Mucosa of rectum (tissue), 2 donors: ENCODE measurements around the gene PTPN3.

Experiments used
- H3K27ac ChIP-seq, 2 donors: one replicate each; pipeline ENCODE4 v1.7.0; 2013; ENCODE audit warnings: inconsistent platforms in 2 of 2, low read depth in 2 of 2, low read length in 2 of 2
- H3K27me3 ChIP-seq, 2 donors: one replicate each; pipeline ENCODE4 v1.7.0; 2013; ENCODE audit warnings: low read length in 2 of 2; ENCODE audit not compliant: control insufficient read depth in 2 of 2, insufficient read depth in 2 of 2
- H3K36me3 ChIP-seq, 2 donors: one replicate each; pipeline ENCODE4 v1.7.0; 2013; ENCODE audit warnings: low read length in 2 of 2; ENCODE audit not compliant: control insufficient read depth in 2 of 2, insufficient read depth in 2 of 2
- H3K4me1 ChIP-seq, 2 donors: one replicate each; pipeline ENCODE4 v1.7.0; 2013; ENCODE audit warnings: low read length in 2 of 2, mild to moderate bottlenecking in 1 of 2; ENCODE audit not compliant: control insufficient read depth in 2 of 2, insufficient read depth in 2 of 2
- H3K4me3 ChIP-seq, 2 donors: one replicate each; pipeline ENCODE4 v1.7.0; 2013; ENCODE audit warnings: low read length in 2 of 2
- H3K9ac ChIP-seq, 2 donors: one replicate each; pipeline ENCODE4 v1.7.0; 2013; ENCODE audit warnings: low read length in 2 of 2, low read depth in 1 of 2, mild to moderate bottlenecking in 1 of 2
- H3K9me3 ChIP-seq, 2 donors: one replicate each; pipeline ENCODE4 v1.7.0; 2013; ENCODE audit warnings: low read length in 2 of 2; ENCODE audit not compliant: control insufficient read depth in 2 of 2
- donor health status: healthy.
- donor health status: Normal muscosa, but diverticular disease.

PTPN3 gene

DNA sequence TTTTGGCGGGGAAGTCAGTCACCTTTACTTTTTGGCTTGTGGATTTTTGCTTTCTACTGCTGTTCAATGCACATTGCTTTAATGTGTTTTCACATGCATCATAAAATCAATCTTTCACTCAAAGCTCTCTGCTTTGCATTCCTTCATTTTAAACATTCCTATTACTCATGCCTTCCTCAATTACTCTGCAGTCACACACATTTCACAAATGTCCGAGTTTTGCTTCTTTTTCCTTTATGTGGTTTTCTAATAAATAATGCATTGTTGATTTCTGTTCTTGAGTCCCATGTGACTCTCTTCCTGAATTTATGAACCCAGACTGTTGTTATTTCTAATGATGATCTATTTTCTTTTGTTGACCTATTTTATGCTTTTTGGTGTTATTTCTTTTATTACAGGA, 95.0 kb downstream of the PTPN3 start:
- Histone ChIP-seq H3K9me3 (no peaks in the 10 kb centered on the region), H3K9ac (no peak overlapping the region), H3K27ac (no peak overlapping the region), H3K36me3 (peaks cover 47 to 52% of the 10 kb centered on the region in 2 donors), H3K27me3 (no peaks in the 10 kb centered on the region), H3K4me3 (no peak overlapping the region), H3K4me1 (no peaks in the 10 kb centered on the region)

DNA sequence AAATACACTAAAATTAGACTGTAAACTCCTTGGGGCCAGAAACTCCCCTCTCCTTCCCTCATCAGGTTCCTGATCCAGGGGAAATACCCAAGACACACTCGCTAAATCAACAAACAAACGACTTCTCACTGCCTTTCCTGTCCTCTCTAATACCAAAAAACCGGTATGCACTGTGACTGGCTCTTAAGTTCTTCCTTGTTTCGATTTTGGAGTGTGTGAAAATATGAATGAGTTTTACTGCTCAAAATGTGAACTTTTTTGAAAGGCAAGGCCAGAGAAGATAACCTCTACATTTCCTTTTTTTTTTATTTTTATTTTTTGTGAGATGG, 96.2 kb downstream of the PTPN3 start:
- no peaks in the 10 kb centered on the region for H3K9me3 ChIP-seq
- H3K4me3 ChIP-seq = no peak overlapping the region
- H3K27ac ChIP-seq = no peak overlapping the region
- H3K9ac ChIP-seq = no peak overlapping the region
- H3K27me3 ChIP-seq = no peaks in the 10 kb centered on the region
- H3K36me3 ChIP-seq = peaks cover 44 to 50% of the 10 kb centered on the region in 2 donors
- H3K4me1 ChIP-seq = no peaks in the 10 kb centered on the region

DNA sequence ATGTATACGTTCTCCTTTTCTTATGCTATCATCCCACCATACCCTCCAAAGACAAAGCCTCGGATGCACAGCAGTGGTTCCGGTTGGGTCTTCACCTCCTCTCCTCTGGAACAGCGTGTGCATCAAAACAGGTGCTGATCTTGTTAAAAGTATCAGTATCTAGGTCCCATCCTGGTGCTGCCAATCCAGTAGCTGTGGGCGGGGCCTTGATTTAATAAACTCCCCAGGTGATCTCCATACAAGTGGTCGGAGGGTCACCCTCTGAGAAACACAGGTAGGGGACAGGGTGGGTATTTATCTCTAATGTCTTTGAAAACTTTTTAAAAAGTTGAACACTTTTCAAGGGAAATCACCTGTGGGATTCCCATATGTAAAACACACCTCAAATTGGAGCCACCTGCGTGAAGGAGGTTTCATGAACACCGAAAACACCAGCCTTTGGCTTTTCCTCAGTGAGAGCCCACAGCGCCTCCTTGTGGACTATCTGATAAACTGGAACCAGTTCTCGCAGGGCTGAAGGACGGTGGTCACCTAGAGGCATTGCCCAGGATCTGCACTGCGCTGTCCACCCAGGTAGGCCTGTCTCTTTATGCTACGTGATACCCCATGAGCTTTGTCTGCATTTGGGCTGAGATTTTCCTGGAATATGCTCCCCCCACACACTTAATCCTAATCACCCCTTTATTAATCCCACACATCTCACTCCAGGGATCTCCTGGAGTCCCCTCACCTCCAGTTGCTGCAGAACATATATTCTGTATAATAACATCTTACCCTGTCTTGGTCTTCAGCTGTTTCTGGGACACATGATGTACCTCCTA, 96.7 kb downstream of the PTPN3 start:
- no peak overlapping the region for H3K9ac ChIP-seq
- no peaks in the 10 kb centered on the region for H3K9me3 ChIP-seq
- peaks cover 39 to 45% of the 10 kb centered on the region in 2 donors for H3K36me3 ChIP-seq
- no peak overlapping the region for H3K4me3 ChIP-seq
- no peaks in the 10 kb centered on the region for H3K27me3 ChIP-seq
- no peaks in the 10 kb centered on the region for H3K4me1 ChIP-seq
- no peak overlapping the region for H3K27ac ChIP-seq

DNA sequence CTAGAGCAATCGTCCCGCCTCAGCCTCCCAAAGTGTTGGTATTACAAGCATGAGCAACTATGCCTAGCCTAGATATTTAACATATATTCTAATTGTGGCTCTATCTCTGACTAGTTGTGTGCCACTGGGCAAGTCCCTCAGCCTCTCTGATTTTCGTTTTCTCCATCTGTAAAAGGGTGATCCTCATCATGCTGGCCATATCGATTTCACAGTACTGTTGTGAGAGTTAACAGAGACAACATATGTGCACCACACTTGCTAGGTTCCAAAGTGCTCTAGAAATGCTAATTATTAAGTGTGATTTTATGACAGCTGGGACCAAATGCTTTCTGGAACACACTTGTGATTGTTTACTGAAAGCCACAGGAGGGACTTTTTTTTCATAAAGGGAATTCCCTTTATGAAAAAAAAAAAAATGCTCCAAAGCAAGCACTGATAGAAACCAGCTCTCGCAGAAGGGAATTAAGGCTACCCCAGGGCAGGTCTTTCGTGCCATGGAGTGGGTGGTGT, 98.8 kb downstream of the PTPN3 start:
- Histone ChIP-seq H3K27ac (no peak overlapping the region), H3K27me3 (no peaks in the 10 kb centered on the region), H3K9me3 (no peaks in the 10 kb centered on the region), H3K4me1 (no peaks in the 10 kb centered on the region), H3K4me3 (no peak overlapping the region), H3K36me3 (peaks cover 28 to 30% of the 10 kb centered on the region in 2 donors), H3K9ac (no peak overlapping the region)

DNA sequence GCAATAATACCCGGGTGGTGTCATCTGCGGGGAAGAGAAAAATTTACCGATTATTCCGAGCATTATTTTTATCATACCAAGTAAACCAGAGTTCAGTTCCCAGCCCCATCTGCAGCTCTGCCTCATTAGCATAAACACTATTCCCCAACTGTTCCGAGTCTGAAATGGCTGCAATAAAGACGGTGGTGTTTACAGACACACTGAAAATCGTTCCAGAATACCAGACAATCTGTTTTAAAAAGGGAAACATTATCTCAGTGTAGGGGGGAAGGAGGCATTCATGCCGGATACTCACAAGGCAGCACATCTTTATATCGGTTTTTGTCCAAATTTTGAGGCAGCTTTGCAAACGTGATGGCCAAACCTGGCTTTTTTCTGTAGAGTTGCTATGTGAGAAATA, 106.9 kb downstream of the PTPN3 start:
- Histone ChIP-seq H3K4me3 (no peak overlapping the region), H3K27ac (no peak overlapping the region), H3K27me3 (no peaks in the 10 kb centered on the region), H3K4me1 (no peaks in the 10 kb centered on the region), H3K9me3 (no peaks in the 10 kb centered on the region), H3K36me3 (peaks cover 41 to 48% of the 10 kb centered on the region in 2 donors), H3K9ac (no peak overlapping the region)

DNA sequence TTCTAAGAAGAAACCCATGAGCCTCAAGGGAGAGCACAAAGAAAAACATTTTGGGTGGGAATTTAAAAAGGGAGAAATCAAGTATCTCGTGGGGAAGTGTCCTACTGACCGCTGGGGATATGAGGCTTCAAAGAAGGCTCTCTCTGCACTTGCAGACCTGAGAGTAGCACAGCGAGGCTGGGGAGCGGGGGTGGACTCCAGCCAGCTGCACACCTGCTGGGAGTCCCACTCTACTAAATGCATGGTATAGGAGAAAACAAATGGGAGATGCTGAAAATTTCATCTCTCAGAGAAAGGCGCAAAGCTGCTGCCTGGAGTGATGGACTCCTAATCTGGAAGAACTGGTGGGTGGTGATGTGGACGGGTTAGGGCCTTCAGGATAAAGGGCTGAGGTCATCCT, 110.3 kb downstream of the PTPN3 start:
- H3K36me3 ChIP-seq = peaks cover 71% of the 10 kb centered on the region in 2 donors
- H3K4me3 ChIP-seq = no peak overlapping the region
- H3K9me3 ChIP-seq = no peaks in the 10 kb centered on the region
- H3K27ac ChIP-seq = no peak overlapping the region
- no peaks in the 10 kb centered on the region for H3K27me3 ChIP-seq
- H3K9ac ChIP-seq = no peak overlapping the region
- H3K4me1 ChIP-seq = no peaks in the 10 kb centered on the region

DNA sequence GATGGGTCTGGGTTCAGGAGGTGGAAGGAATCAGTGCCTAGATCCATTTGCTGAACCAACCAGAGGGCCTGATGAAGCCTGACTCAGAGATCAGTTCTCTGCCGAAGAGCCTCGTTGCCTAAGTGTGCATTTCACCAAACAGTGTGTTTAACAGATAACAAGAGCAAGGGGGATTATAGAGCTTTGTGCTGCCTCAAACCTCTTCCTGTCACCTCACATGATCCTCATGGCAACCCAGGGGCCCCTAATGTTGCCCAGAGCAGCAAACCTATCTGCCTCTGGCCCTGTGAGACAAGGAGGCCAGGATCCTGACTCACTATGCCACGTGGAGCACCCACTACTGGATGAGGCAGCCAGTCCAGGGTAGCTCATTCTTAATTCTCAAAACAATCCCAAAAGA, 110.9 kb downstream of the PTPN3 start:
- Histone ChIP-seq H3K9me3 (no peaks in the 10 kb centered on the region), H3K27me3 (no peaks in the 10 kb centered on the region), H3K36me3 (peaks cover 76 to 77% of the 10 kb centered on the region in 2 donors), H3K4me3 (no peak overlapping the region), H3K27ac (no peak overlapping the region), H3K9ac (no peak overlapping the region), H3K4me1 (no peaks in the 10 kb centered on the region)

DNA sequence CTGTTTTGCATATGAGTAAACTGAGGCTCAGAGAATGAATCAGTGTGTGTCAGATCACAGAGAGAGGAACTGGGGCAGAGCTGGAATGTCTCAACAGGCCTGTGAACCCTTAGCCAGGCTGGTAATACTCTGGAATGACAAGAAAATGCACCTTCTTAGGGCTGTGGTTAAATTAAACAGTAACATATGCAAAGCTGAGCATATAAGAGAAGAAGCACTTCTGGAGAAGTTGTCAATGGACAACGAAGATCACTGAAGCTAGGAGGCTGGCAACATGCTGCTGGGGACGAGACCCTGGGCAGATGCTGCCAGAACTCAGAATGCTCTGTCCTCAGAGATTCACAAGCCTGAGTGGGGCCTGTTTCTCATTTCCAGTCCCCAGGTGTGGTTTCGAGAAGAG, 112.6 kb downstream of the PTPN3 start:
- Histone ChIP-seq H3K27me3 (no peaks in the 10 kb centered on the region), H3K4me3 (no peak overlapping the region), H3K9ac (no peak overlapping the region), H3K9me3 (no peaks in the 10 kb centered on the region), H3K27ac (no peak overlapping the region), H3K36me3 (peaks cover 78 to 84% of the 10 kb centered on the region in 2 donors), H3K4me1 (no peaks in the 10 kb centered on the region)

DNA sequence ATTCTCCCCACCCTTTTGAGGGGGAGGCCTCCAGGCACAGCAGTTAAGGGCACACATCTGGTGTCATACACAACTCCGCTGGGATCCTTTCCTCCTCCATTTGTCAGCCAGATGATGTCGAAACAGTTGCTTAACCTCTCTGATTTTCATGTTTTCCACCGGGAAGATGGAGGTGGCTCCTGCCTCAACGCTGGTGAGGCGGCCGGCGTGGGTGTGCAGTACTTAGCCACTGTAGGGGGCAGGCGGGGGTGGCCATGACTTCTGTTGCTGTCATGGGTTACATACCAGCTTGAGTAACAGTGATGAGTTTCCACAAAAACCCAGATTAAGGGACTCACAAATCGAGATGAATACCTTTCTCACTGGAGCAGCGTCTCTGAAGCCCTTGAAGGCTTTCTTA, 114.2 kb downstream of the PTPN3 start:
- no peak overlapping the region for H3K9ac ChIP-seq
- H3K4me1 ChIP-seq = peaks cover 0 to 5% of the 10 kb centered on the region in 2 donors
- no peak overlapping the region for H3K4me3 ChIP-seq
- no peaks in the 10 kb centered on the region for H3K27me3 ChIP-seq
- H3K36me3 ChIP-seq = peaks cover 76 to 79% of the 10 kb centered on the region in 2 donors
- no peaks in the 10 kb centered on the region for H3K9me3 ChIP-seq
- H3K27ac ChIP-seq = no peak overlapping the region

DNA sequence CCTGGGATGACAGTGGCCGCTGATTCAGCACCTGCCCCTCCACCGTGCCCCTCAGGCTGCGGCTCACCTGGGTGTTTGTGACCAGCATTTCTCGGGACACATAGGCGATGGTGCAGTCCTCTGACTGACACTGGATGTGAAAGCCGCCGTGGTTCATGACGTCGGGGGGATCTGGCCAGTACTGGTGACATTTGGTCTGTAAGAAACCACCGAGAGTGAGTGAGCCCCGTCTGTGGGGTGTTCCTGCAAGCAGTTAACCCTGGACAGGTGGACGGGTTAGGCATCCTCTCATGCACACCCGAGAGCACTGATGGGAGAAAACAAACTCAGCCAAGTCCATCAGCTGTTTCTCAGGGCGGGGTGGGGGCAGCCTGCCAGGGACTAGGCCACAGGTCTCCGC, 114.8 kb downstream of the PTPN3 start:
- H3K9me3 ChIP-seq = no peaks in the 10 kb centered on the region
- H3K36me3 ChIP-seq = peaks cover 76 to 79% of the 10 kb centered on the region in 2 donors
- H3K4me3 ChIP-seq = no peak overlapping the region
- H3K9ac ChIP-seq = no peak overlapping the region
- no peaks in the 10 kb centered on the region for H3K27me3 ChIP-seq
- no peak overlapping the region for H3K27ac ChIP-seq
- H3K4me1 ChIP-seq = peaks cover 0 to 8% of the 10 kb centered on the region in 2 donors
